Liver (tissue), 9 donors: ENCODE data around the gene PLB1. TPM values are rescaled to one million over a fixed set of nuclear protein-coding genes. Genes with fewer than 3 reads are reported as not detected.

Experiments
- DNase-seq: peaks from one replicate; pipeline ENCODE4 v3.0.0-alpha.2; 2017; ENCODE audit warnings: low spot score
- H3K27ac ChIP-seq, 2 donors: one replicate each; pipeline ENCODE4 v1.7.0; 2013; ENCODE audit warnings: inconsistent platforms in 2 of 2, low read length in 2 of 2, control low read depth in 1 of 2, low read depth in 1 of 2, mild to moderate bottlenecking in 1 of 2
- H3K27me3 ChIP-seq, 4 donors: one replicate each; pipeline versions ENCODE4 v1.6.1 to v1.7.0; 2013; ENCODE audit warnings: low read length in 3 of 4, inconsistent platforms in 1 of 4, mild to moderate bottlenecking in 1 of 4, moderate library complexity in 1 of 4; ENCODE audit not compliant: control insufficient read depth in 4 of 4, insufficient read depth in 4 of 4
- H3K36me3 ChIP-seq, 4 donors: one replicate each; pipeline versions ENCODE4 v1.6.1 to v1.7.0; 2013; ENCODE audit warnings: low read length in 3 of 4, mild to moderate bottlenecking in 3 of 4, low read depth in 1 of 4, moderate library complexity in 1 of 4; ENCODE audit not compliant: control insufficient read depth in 4 of 4, insufficient read depth in 3 of 4
- H3K4me1 ChIP-seq, 4 donors: one replicate each; pipeline versions ENCODE4 v1.6.1 to v1.7.0; 2013; ENCODE audit warnings: low read length in 3 of 4, mild to moderate bottlenecking in 3 of 4, moderate library complexity in 1 of 4; ENCODE audit not compliant: control insufficient read depth in 4 of 4, insufficient read depth in 4 of 4
- H3K4me3 ChIP-seq, 3 donors: one replicate each; pipeline versions ENCODE4 v1.6.1 to v1.7.0; 2013; ENCODE audit warnings: low read length in 3 of 3, control low read depth in 1 of 3, low read depth in 1 of 3, mild to moderate bottlenecking in 1 of 3
- H3K9ac ChIP-seq, 2 donors: one replicate each; pipeline ENCODE4 v1.7.0; 2013; ENCODE audit warnings: low read length in 2 of 2, mild to moderate bottlenecking in 2 of 2, moderate library complexity in 2 of 2, control low read depth in 1 of 2, low read depth in 1 of 2
- H3K9me3 ChIP-seq, 4 donors: one replicate each; pipeline versions ENCODE4 v1.6.1 to v1.7.0; 2013; ENCODE audit warnings: low read length in 3 of 4; ENCODE audit not compliant: control insufficient read depth in 4 of 4
- ATF3 ChIP-seq: IDR thresholded peaks from 2 replicates; pipeline ENCODE4 v1.6.1; 2016; ENCODE audit warnings: antibody characterized with exemption
- CTCF ChIP-seq: fragments of 150-350 bp; IDR thresholded peaks from 2 replicates; pipeline ENCODE4 v1.5.1; 2017; ENCODE audit warnings: improper control_type of control experiment, low read depth, low read length; ENCODE audit not compliant: missing input control
- EGR1 ChIP-seq, 2 donors: IDR thresholded peaks; 2 replicates each; pipeline ENCODE4 v1.6.1; 2016 to 2018; ENCODE audit warnings: antibody characterized with exemption in 2 of 2, low read depth in 2 of 2
- FOXA1 ChIP-seq: IDR thresholded peaks from 2 replicates; pipeline ENCODE4 v1.6.1; 2016; ENCODE audit warnings: antibody characterized with exemption
- FOXA2 ChIP-seq: IDR thresholded peaks from 2 replicates; pipeline ENCODE4 v1.6.1; 2016; ENCODE audit warnings: antibody characterized with exemption
- GABPA ChIP-seq, 2 donors: IDR thresholded peaks in 1 of 2; conservative IDR thresholded peaks in 1 of 2; 2 replicates each; pipeline ENCODE4 v1.6.1; 2016; ENCODE audit warnings: antibody characterized with exemption in 2 of 2, mild to moderate bottlenecking in 1 of 2, moderate library complexity in 1 of 2
- HNF4A ChIP-seq, 2 donors: conservative IDR thresholded peaks; 2 replicates each; pipeline ENCODE4 v1.6.1; 2016; ENCODE audit warnings: antibody characterized with exemption in 2 of 2, mild to moderate bottlenecking in 2 of 2
- HNF4G ChIP-seq: IDR thresholded peaks from 2 replicates; pipeline ENCODE4 v1.6.1; 2016; ENCODE audit warnings: antibody characterized with exemption
- JUND ChIP-seq, 2 donors: IDR thresholded peaks; 2 replicates each; pipeline ENCODE4 v1.6.1; 2016; ENCODE audit warnings: antibody characterized with exemption in 2 of 2
- MAX ChIP-seq: IDR thresholded peaks from 2 replicates; pipeline ENCODE4 v1.6.1; 2016; ENCODE audit warnings: antibody characterized with exemption
- NR2F2 ChIP-seq: IDR thresholded peaks from 2 replicates; pipeline ENCODE4 v1.6.1; 2016; ENCODE audit warnings: antibody characterized with exemption
- RAD21 ChIP-seq, 2 donors: IDR thresholded peaks; 2 replicates each; pipeline ENCODE4 v1.6.1; 2016; ENCODE audit warnings: antibody characterized with exemption in 2 of 2, mild to moderate bottlenecking in 2 of 2
- REST ChIP-seq: IDR thresholded peaks from 2 replicates; pipeline ENCODE4 v1.6.1; 2016; ENCODE audit warnings: antibody characterized with exemption, mild to moderate bottlenecking
- RXRA ChIP-seq, 2 donors: IDR thresholded peaks; 2 replicates each; pipeline ENCODE4 v1.6.1; 2017 to 2018; ENCODE audit warnings: antibody characterized with exemption in 2 of 2, mild to moderate bottlenecking in 1 of 2
- SP1 ChIP-seq: IDR thresholded peaks from 2 replicates; pipeline ENCODE4 v1.6.1; 2018; ENCODE audit warnings: antibody characterized with exemption, mild to moderate bottlenecking
- TAF1 ChIP-seq: conservative IDR thresholded peaks from 2 replicates; pipeline ENCODE4 v1.6.1; 2016; ENCODE audit warnings: antibody characterized with exemption, mild to moderate bottlenecking
- YY1 ChIP-seq: IDR thresholded peaks from 2 replicates; pipeline ENCODE4 v1.6.1; 2016; ENCODE audit warnings: antibody characterized with exemption, mild to moderate bottlenecking
- ZBTB33 ChIP-seq: IDR thresholded peaks from 2 replicates; pipeline ENCODE4 v1.6.1; 2016; ENCODE audit warnings: antibody characterized with exemption
- WGBS: extraction: QIAGEN DNeasy Blood & Tissue Kit; methylation state at CpG from one replicate; pipeline ENCODE4 v1.1.7; 2013; 5-methylcytosine and 5-hydroxymethylcytosine counted together
- polyA plus RNA-seq, 2 donors: library from polyadenylated mRNA; stranded (reverse) in 1 of 2; unstranded in 1 of 2; fragments of 200-250 nt in 1 of 2; fragments of >200 nt in 1 of 2; fragmentation: Nextera tagmentation in 1 of 2; extraction: Ambion mirVana in 1 of 2; gene quantifications; one replicate each; pipeline versions ENCODE4 v1.2.1 to v1.2.3, GENCODE V29; 2013 to 2015
- total RNA-seq, 2 donors: library from RNA; depleted of rRNA; stranded (reverse); fragments of >200 nt; gene quantifications; one replicate each; pipeline ENCODE4 v1.2.3, GENCODE V29; 2014
- donor health status: healthy.
- donor health status: healthy.
- donor health status: healthy.
- donor health status: healthy.
- donor health status: healthy.

The PLB1 gene
- total and polyA plus RNA-seq, 4 donors: 0.58 to 4.5 (median 1.6) TPM

- 87% methylated on average over 12 of the region's 12 CpGs for WGBS
- H3K27ac ChIP-seq: no peak overlapping the region
- no peaks in the 10 kb centered on the region for H3K36me3 ChIP-seq
- no peak overlapping the region for H3K4me3 ChIP-seq
- DNase-seq: no peak
- no peaks in the 10 kb centered on the region for H3K9me3 ChIP-seq
- no peak overlapping the region for H3K9ac ChIP-seq
- TF ChIP-seq REST (no peak), TAF1 (no peak), FOXA1 (no peak), NR2F2 (no peak), RXRA (IDR thresholded peaks at IDR 0.05) (no peak), MAX (no peak), RAD21 (IDR thresholded peaks at IDR 0.05) (no peak), GABPA (IDR thresholded peaks at IDR 0.05 in 1 of 2, conservative IDR thresholded peaks at IDR 0.05 in 1 of 2) (no peak), SP1 (no peak), YY1 (no peak), FOXA2 (no peak), ATF3 (no peak), HNF4A (conservative IDR thresholded peaks at IDR 0.05) (no peak), ZBTB33 (no peak), HNF4G (no peak), JUND (IDR thresholded peaks at IDR 0.05) (no peak), EGR1 (IDR thresholded peaks at IDR 0.05; ENCODE audit: low read depth in 2 of 2) (no peak), CTCF (no peak)
- H3K27me3 ChIP-seq: no peaks in the 10 kb centered on the region
- peaks cover 2 to 10% (median 5%) of the 10 kb centered on the region in 4 donors for H3K4me1 ChIP-seq
Observed at GRCh38 chr2:28662468-28663181, 166.8 kb downstream of the PLB1 start.
